ENCODE data around the gene FSD1L. TPM values are rescaled to one million over a fixed set of nuclear protein-coding genes. Genes with fewer than 3 reads are reported as not detected.

Gene FSD1L
- total and polyA plus RNA-seq, 2 of the 13 experiments (the other 11 are each of a cell fraction or from before 2014, with no cell fraction given), result 4.1 to 5.1 TPM

GRCh38 chr9:105432247-105432842 lies 15.5 kb upstream of the FSD1L start (continued):
- peak; percentile 72; the same call in 1 of the 2 replicates for TF ChIP-seq AHDC1 (CRISPR knock-in tag; IDR thresholded peaks at IDR 0.05; ENCODE audit: borderline replicate concordance)
- peak; percentile 76; the same call in 1 of the 2 replicates for TF ChIP-seq HOMEZ (CRISPR knock-in tag; IDR thresholded peaks at IDR 0.05; ENCODE audit: low read depth)
- no peak for TF ChIP-seq NFATC3 (CRISPR knock-in tag; IDR thresholded peaks at IDR 0.05)
- no peak for TF ChIP-seq TCF12 (IDR thresholded peaks at IDR 0.05)
- 0 out of 2 replicates have a peak, but pooled peaks have one; percentile 22 for TF ChIP-seq TCF12 (CRISPR knock-in tag; IDR thresholded peaks at IDR 0.05)
- no peak for TF ChIP-seq ZBTB10 (CRISPR knock-in tag; IDR thresholded peaks at IDR 0.05; ENCODE audit: borderline replicate concordance)
- TF ChIP-seq ZNF550 (CRISPR knock-in tag; IDR thresholded peaks at IDR 0.05; ENCODE audit: borderline replicate concordance), result no peak
- no peak for TF ChIP-seq THAP8 (CRISPR knock-in tag; IDR thresholded peaks at IDR 0.05; ENCODE audit: borderline replicate concordance)
- no peak for TF ChIP-seq DNMT1 (CRISPR knock-in tag; IDR thresholded peaks at IDR 0.05)
- peak; percentile 95 for TF ChIP-seq MED1 (CRISPR knock-in tag; IDR thresholded peaks at IDR 0.05)
- peak; percentile 30; the same call in 1 of the 2 replicates for TF ChIP-seq CEBPB (IDR thresholded peaks at IDR 0.05; ENCODE audit: borderline replicate concordance, low read depth, low read length)
- peak; percentile 91; the same call in 1 of the 2 replicates for TF ChIP-seq ETV5 (CRISPR knock-in tag; IDR thresholded peaks at IDR 0.05; ENCODE audit: borderline replicate concordance)
- no peak for TF ChIP-seq ZNF138 (CRISPR knock-in tag; IDR thresholded peaks at IDR 0.05; ENCODE audit: low read depth)
- TF ChIP-seq ZNF841 (CRISPR knock-in tag; IDR thresholded peaks at IDR 0.05; ENCODE audit: borderline replicate concordance), result no peak
- TF ChIP-seq IKZF5 (CRISPR knock-in tag; IDR thresholded peaks at IDR 0.05), result peak; percentile 44
- no peak for TF ChIP-seq ZNF713 (CRISPR knock-in tag; IDR thresholded peaks at IDR 0.05)
- TF ChIP-seq TOPORS (CRISPR knock-in tag; IDR thresholded peaks at IDR 0.05), result no peak
- TF ChIP-seq ZNF792 (CRISPR knock-in tag; IDR thresholded peaks at IDR 0.05), result peak; percentile 60; the same call in 1 of the 2 replicates

Data from HepG2 (cell line).